Measurements from ENCODE around the gene LRBA.
"Not testable (repeated sequence)": the region's sequence is repeated elsewhere in the genome, so short reads cannot be mapped to it uniquely, and the experiment has no call there.

The LRBA gene

DNA sequence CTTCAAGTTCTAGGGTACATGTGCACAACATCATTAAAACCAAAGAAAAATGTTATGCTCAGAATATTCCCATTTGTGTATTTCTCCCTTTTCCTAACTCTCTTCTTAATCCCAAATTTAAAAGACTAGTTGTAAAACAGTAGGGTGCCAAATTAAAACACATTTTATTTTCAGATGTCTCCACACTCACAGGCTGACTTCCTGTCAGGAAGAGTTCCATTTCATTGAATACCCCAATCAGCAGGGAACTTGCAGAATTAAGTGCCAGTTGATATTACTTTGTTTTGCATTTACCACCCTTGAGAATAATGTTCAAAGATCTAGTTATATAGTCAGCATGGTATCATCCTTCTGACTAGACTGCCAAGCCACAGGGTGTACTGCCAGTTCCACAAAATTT is 225.2 kb downstream of the LRBA start:
- no peak for DNase-seq

DNA sequence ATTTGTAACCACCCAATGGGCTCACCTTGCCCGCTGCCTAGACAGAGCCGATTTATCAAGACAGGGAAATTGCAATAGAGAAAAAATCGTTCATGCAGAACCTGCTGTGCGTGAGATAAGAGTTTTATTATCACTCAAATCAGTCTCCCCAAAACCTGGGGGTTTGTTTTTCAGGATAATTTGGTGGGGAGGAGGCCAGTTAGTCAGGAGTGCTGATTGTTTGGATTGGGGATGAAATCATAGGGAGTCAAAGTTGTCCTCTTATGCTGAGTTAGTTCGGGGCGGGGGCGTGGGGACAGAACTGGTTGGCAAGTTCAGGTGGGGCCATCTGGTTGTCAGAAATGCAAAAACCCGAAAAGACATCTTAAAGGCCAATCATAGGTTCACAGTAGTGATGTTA is 230.1 kb downstream of the LRBA start:
- no peak for DNase-seq

DNA sequence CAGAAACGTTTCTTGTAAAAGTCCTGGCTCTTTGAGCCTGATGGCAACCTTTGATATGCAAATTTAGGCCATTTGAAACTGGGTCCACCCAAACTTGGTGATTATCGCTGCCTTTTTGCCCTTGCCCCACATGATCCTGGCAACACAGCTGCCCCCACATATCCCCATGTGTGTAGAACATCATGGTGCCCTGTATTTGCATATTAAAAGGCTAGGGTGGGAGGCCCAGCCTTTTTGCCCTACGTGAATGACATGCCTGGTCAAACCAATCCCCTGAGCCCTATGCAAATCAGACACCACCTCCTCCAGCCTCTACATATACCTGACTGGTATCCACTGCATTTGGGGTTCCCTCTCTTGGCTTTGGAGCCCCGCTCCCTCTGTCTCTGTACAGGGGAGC is 230.8 kb downstream of the LRBA start:
- no peak for DNase-seq

DNA sequence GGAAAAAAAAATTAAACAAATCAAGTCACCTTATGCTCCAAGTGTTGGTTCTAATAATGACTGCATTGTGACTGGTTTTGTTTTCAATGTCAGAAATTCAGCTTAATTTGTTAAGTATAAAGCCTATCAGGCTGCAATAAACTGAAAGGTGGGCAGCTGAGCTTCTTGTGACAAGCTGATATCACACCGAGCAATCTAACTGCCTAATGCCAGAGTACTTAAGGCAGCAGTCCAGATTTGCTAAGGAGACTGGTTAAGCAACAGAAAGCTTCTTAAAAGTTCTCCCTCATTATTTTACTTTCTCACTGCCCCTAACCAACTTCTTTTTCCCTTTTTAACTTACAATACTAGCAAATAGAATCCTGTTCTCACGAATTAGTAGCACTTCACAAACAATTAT is 232.2 kb downstream of the LRBA start:
- no peak for DNase-seq

DNA sequence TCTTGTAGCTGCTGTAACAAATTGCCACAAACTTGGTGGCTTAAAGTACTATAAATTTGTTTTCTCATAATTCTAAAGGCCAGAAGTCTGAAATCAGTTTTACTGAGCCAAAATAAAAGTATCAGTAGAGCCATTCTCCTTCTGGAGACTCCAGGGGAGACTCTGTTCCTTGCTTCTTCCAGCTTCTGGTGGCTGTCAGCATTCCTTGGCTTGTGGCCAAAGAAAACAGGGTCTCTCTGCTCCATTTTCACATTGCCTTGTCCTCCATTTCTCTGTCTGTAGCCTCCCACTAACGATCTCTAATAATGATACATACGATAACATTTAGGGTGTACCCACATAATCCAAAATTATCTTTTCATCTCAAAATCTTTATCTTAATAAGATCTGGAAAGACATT is 232.8 kb downstream of the LRBA start:
- no peak for DNase-seq

DNA sequence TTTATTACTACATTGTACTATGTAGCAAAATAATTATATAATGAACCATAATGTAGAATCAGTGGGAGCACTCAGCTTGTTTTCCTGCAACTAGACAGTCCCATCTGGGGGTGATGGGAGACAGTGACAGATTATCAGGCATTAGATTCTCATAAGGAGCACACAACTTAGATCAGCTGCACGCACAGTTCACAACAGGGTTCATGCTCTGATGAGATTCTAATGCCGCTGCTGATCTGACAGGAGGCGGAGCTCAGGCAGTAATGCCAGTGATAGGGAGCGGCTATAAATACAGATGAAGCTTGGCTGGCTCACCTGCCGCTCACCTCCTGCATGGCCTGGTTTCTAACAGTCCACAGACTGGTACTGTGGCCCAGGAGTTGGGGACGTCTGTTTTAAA is 233.9 kb downstream of the LRBA start:
- no peak for DNase-seq

DNA sequence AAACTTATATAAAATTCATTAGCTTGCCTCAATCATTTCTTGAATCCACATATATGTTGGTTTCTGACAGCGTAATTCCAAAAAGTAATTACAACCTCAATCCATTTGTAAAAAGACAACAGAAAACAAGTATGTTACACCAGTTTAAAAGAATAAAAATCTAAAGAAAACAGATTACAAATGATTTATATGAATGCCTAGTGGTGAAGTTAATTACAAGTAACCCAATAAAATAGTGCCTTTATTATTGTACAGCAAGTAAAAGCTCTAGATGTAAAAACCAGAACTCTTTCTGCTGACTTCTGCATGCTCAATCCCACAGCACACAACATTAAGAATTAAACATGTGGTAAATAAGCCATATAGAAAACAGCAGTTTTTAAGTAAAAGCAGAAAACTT is 235.4 kb downstream of the LRBA start:
- no peak for DNase-seq

DNA sequence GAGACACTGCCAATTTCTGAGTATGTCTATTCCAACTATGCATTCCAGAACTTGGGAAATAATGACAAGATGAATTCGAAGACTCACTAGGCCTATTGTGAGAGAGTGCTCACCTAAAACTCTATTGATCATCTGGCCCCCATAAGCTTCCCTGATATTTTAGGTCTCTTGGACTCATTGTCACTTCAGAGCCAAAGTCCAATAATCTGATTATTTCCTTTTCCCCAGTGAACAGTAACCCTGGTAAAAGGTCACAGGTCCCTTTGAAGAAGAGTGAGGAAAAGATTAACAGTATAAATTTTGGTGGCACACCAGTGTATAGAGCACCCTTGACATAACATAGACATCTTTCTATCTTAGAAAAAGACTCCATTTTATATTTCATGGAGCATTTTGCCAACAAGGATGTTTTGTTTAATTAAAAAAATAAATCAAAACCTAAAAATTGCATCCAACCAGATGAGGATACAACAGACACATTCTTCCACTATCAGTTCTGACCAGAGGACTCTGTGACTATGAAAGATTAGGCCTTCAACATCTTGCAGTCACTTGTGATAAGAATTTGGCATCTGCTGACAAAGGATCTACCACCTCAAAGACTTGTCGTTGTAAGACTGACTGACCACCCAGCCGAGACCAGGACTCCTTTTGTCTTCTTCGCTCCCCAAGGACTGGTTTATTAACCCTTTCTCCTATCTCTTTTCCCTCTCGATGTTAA is 241.2 kb downstream of the LRBA start:
- no peak for DNase-seq

DNA sequence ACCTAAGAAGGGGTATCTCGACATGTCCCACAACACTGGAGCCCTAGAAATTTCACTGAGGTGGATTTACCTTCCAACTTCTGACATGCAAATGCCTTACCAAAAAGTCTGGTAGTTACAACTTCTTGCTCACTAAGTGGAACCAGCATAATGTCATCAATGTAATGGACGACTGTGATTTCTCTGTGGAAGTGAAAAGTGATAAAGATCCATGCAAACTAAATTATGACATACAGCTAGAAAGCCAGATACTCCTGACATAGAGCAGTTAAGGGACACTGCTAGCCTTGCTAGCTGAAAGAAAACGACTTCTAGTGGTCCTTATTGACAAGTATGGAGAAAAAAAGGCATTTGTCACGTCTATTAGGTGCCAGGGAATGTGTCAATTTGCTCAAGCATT is 242.1 kb downstream of the LRBA start:
- no peak for DNase-seq

DNA sequence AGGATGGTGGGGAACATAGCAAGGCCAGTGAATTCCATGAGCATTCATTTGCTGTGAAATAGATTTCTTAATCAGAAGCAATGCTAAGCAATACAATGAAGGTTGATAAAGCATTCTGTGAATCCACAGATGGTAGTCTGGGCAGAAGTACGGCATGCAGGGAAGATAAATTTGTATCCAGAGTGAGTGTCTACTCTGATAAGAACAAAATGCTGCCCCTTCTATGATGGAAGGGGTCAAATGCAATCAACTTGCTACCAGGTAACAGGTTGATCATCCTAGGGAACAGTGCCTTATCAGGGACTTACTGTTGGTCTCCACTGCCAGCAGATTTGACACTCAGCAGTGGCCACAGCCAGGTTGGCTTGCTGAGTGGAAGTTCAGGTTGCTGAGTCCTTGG is 243.7 kb downstream of the LRBA start:
- no peak for DNase-seq

DNA sequence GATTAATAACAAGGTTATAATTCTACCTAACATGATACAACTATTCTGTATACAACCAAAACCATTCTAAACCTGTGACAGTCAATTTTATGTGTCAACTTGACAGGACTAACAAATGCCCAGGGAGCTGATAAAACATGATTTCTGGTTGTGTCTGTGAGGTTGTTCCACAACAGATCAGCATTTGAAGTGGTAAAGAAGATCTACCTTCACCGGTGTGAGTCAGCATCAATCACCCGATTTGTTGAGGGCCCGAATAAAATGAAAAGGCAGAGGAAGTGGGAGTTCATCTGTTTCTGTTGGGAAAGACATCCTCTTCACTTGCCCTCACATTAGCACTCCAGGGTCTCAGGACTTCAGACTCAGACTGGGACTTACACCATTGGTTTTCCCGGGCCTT is 245.2 kb downstream of the LRBA start:
- DNase-seq, result no peak

DNA sequence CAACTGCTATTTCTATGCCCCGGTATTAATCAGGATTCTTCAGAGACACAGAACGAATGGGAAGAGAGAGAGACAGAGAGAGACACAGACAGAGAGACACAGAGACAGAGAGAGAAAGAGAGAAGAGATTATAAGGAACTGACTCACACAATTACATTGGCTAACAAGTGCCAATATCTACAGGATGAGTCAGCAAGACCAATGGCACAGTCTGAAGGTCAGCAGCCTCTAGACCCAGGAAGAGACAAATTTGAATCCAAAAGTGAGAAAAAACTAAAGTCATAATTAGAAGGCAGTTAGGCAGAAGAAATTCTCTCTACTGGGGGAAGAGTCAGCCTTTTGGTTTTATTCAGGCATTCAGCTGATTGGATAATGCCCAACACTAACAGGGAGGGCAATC is 245.8 kb downstream of the LRBA start:
- DNase-seq, result no peak

DNA sequence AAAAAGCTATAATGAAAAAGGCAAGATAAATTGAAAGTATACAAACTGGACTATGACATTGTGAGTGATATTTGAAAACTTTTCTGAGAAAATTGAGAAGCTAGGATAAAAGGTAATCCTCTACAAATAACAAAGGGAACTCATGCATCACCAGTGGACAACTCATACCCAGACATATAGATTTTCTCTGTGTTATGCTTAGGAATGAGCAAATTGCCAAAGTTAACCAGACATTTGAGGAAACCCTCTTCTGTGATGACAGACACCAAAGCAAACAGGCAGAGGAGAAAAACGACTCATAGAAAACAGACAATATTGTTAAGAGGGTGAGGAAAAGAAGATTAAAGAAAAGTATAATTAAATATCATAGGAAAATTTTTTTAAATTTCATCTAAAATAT is 246.6 kb downstream of the LRBA start:
- DNase-seq, result no peak

DNA sequence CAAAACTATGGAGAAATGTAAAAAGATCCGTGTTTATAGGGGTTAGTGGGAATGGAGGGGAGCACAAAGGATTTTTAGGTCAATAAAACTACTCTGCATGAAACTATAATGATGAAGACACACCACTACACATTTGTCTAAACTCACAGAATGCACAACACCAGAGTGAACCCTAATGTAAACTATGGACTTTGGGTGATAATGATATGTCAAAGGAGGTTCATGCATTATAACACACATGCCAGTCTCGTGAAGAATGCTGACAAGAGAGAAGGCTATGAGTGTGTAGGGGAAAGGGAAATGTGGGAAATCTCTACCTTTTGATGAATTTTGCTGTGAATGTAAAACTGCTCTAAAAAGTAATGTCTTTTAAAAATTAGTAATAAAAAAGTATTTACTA is 249.9 kb downstream of the LRBA start:
- no peak for DNase-seq

DNA sequence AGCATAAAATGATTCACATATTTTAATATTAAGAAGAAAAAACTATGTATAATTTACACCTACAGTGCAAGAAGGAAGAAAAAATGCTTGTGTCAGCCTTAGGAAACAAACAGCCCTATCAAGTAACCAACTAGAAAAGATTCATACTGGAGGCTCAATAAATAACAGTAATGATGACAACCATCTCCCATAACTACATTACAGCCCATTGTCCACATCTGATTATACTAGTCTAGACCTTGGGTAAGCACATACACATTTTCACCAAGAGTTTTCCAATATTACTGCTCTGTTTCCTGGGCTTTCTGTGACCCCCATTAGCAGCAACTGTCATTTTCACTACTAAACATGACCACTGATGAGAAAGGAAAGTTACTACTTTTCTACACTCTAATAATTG is 263.4 kb downstream of the LRBA start:
- no peak for DNase-seq

DNA sequence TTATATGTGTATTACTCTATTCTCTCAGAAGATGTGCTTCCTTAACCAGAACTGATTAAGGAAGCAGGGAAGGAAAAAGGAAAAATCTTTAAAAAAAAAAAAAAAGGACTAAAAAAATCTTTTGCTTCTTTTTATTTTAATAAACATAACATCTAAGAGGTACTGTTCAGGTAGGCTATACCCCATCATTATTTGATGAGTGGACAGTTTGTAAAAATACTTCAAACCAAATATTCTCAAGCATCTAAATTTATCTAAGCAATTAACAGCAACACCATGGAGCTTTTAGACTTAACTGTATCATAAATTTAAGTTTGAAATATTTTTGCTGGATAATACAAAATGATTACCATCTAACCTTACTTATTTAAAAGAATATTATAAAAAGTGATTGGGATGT is 264.3 kb downstream of the LRBA start:
- DNase-seq, result no peak

DNA sequence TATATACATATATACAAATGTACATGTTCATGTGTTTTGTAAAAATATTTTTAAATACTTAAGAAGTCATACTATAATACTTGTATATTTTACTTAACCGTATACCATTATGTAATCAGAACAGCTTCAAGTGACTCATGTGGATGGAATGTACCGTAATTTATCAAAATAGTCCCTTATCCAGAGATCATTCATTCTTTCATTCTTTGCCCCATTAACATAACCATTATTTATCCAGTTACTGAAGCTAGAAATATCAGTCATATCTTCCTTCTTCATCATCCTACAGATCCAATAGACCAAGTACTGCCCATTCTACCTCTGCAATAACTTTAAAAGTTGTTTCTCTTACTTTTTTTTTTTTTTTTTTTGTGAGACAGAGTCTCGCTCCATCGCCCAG is 268.9 kb downstream of the LRBA start:
- DNase-seq, result no peak

DNA sequence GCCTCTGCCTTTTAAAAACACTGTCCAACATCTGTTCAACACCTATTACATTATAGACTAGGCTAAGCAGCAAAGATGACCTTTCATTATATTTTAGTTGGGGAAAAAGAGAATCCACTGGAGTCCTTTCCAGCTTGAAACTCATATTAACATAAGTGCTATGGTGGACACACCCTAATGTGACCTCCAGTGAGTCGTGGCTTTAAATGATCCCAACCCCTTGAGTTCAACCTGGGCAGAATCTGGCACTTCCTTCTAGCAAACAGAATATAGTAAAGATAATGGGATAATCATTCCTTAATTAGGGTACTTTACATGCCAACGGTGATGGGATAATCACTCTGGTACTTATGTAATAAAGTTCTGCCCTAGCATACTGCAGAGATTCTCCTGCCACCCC is 270.5 kb downstream of the LRBA start:
- DNase-seq, result no peak

DNA sequence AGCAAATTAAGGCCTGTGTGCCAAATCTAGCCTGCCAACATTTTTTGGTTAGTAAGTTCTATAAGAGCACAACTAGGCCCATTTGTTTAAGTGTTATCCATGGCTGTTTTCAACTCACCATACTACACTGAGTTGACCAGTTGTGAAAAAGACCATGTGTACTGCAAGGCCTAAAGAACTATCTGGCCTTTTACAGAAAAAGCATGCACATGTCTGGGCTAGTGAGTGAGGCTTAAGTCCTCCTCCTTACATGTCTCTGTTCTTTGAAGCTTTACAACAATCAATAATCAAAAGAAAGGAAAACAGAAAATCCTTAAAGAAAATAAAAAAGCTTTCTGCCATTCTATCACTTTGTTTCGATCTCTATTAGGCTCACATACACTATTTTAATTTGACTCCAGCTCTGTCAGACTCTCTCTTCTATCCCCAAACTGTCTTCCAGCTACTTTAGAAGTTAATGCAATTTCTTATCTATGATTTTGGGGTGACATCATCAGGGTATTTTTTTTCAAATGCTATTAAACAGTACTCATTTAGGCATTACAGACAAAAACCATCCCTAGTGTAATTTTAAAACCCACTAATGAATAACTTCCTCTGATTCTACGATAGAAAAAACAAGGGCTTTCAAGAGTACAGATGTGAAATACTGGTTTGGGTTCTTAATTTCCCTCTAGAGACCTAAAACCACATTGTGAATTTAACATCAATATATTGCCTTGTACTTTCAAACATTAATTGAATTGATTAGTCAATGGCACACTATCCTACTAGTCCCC is 271.3 kb downstream of the LRBA start:
- DNase-seq, result no peak

DNA sequence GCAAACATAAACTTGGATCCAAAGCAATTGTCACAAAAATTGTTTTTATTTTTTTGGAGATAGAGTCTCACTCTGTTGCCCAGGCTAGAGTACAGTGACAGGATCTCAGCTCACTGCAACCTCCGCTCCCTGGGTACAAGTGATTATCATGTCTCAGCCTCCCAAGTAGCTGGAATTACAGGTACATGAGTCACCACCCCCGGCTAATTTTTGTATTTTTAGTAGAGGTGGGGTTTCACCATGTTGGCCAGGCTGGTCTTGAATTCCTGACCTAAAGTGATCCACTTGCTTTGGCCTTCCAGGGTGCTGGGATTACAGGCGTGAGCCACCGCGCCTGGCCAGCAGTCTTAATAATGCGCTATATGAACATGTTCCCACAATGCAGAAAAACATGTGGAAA is 272.2 kb downstream of the LRBA start:
- not testable (repeated sequence) for DNase-seq

DNA sequence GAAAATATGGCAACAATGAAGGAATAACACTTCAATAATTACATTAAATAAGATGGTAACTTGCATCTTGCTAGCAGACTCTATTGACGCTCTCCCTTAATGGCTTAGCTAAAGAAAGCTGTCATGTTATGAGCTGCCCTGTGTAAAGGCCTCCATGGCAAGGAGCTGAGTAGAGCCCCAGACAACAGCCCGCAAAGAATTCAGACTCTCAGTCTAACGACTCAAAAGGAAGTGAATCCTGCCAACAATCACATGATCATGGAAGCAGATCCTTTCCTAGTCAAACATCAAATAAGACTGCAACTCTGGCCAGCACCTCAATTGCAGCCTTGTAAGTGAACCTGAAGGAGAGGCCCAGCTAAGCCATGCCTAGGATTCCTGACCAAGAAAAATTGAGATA is 275.5 kb downstream of the LRBA start:
- DNase-seq, result no peak

DNA sequence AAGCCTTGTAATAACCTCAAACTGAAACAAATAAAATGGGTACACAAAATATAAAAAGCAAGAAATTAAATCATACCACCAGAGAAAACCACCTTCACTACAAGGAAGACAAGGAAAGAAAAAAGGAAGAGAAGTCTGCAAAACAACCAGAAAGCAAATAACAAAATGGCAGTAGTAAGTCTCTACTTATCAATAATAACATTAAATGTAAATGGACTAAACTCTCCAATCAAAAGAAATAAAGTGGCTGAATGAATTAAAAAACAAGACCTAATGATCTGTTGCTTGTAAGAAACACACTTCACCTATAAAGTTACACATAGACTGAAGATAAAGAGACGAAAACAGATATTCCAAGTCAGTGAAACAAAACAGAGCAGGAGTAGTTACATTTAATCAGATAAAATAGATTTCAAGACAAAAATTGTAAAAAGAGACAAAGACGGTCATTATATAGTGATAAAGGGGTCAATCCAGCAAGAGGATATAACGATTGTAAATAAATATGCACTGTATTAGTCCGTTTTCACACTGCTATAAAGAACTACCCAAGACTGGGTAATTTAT is 289.0 kb downstream of the LRBA start:
- no peak for DNase-seq

DNA sequence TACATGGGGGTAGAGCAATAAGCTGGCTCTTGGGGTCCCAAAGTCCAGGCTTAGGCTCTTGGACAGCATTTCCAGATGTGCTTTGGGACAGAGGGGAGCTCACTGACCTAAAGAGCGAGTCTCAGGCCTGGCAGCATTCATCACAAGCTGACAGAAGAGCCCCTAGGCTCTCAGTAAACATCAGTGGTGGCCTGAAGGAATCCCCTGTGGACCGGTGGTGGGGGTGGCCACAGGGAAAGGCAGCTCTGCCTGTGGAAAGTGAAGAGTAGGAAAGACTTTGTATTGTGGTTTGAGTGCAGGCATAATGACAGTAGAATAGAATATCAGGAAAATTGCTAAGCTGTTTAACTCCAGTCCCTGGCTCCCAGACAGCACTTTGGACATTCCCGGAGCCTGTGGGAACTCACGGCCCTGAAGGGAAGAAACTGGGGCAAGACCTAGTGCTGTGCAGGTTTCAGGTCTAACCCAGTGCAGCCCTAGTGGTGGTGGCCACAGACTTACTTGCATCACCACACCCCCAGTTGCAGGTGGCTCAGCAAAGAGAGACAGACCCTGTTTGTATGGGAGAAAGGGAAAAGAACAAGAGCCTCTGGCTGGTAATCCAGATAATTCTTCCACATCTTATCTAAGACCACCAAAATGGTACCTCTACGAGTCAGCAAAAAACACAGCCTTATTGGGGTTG is 291.2 kb downstream of the LRBA start:
- no peak for DNase-seq

DNA sequence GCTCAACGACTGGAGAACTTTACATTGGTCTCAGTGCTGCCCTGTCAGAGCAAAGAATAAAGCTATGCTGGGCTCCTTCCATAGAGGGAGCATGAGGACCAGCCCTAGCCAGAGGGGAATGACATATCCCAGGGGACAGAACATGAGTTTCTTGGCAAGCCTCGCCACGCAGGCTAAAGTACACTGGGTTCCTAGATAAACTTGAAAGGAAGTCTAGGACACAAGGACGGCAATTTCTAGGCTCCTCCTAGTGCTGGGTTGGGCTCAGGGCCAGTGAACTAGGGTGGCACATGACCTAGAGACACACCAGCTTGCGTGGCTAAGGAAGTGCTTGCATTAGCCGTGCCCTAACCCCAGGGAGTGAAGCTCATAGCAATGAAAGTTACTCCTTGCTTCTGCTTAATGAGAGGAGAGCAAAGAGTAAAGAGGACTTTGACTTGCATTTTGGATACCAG is 292.1 kb downstream of the LRBA start:
- no peak for DNase-seq

Measured in activated CD4-positive, alpha-beta T cell treated with anti-CD3 and anti-CD28 coated beads for 4 hours (primary cell).